Activated T-cell treated with anti-CD3 and anti-CD28 coated beads for 48 hours (primary cell): ENCODE measurements around the gene TC2N.
"Not testable (repeated sequence)": the region's sequence is repeated elsewhere in the genome, so short reads cannot be mapped to it uniquely, and the experiment has no call there.

Experiments used
- DNase-seq: peaks from one replicate; pipeline ENCODE4 v3.0.0-alpha.2; 2020; ENCODE audit warnings: low read depth

Gene TC2N

DNA sequence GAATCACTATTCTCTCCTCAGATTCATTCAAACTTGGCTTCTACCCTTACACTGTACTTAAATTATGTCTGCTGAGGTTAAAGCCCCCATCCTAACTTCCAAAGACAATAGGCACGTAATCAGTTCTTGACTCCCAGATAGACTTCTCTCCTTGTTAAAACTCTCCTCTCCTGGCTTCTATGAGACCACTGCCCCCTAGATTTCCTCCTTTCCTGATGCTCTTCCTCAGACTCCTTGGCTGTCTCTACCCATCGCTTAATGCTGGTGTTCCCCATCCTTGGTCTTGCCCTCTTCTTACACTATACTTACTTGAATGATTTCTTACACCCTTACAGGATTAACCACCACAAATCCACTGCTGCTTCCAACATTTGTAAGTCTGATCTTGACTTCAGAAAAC, 32.8 kb downstream of the TC2N start:
- DNase-seq = no peak

DNA sequence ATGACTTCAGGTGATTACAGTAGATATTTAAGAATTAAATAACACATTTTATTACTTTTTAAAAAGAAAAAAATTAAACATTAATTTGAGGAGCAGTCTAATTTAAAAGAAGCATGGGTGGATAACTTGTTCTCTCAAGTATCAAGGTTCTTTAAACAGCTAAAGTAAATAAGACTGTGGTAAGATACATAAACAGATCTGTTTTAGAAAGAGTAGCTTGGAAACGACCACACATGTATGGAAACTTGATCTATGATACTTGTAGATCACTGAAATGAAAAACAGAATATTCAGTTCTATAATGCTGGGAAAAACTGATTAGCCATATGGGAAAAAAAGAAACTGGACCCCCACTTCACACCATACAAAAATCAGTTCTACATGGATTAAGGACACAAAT, 36.0 kb downstream of the TC2N start:
- no peak for DNase-seq

DNA sequence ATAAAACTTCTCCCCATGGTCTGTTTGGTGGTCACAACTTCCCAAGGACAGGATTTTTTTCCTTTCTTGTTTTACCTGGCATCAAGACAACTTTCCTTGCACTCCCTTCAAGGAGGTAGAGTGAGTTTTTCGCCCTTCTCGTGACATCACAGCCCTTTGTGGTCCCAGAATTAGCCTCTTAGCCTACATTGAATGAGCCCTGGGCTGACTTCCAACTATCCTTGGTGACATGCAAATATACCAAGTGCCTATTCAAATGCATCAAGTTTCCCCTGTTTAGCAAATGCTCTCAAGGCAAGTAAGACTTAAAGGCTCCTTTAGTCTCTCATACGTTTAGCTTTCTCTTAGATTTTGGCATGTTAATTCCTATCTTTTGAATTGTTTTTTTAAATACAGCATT, 36.6 kb downstream of the TC2N start:
- DNase-seq = no peak

DNA sequence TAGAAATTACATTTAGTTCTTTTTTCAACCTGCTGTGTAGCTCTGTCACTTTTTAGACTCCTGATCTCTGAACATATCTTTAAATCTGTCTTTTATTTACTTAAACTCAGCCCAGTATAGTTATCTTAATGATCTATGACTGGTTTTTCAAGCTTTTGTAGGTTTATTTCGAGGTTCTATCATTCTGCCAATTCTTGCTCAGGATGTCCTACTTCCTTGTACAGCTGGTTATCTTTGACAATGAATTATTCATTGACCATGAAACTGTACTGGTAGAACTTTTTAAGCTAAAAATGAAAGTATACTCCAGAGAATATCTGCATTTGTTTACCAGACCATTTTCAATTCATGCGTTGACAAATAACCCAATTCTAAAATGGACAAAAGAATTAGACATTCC, 37.8 kb downstream of the TC2N start:
- no peak for DNase-seq

DNA sequence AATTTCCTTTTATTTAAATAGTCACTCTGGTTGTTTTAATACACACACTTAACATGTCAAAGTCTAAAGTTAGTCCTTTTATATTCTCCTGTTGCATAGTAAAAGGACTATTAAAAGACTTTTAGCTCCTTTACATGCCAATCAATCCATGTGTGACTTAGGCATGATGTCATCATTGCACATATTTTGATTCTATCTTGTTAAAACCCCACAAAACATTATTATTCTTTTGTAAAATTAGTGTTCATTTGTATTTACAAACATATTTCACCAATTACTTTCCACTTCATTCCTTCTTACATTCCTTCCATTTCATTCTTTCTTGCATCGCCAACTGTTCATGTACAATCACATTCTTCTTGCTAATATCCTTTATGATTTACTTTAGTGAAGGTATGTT, 39.6 kb downstream of the TC2N start:
- DNase-seq = no peak

DNA sequence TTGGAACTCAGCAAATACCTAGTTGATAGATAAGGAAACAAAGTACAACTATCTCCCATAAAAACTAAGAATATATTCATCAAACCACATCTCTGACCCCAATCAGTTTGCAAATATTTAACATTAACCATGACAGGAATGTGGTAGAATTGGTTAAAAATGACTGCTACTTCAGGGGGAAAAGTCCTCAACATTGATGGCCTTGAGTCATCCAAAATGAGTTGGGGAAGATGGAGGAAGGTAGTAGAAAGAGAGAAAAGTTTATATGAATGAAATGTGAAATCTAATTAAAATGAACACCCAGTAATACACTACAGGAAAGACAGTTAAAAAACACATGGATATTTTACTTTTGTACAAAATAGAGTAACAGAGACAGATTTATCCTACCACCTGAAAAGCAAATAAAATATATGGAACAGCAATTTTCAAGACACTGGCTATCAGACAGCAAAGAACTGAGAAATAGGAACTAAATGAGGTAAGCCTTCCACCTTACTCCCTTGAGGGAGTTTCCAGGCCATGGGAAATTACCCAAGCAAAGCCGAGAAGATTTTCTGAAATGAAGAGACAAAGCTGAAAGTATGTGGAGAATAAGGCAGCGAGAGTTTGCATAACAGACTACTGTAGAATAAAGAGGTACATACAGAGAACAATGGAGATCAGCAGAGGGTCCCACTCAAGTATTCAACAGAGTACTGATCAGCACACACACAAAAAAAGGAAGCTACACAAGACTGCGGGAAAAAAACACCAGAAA, 49.6 kb downstream of the TC2N start:
- no peak for DNase-seq

DNA sequence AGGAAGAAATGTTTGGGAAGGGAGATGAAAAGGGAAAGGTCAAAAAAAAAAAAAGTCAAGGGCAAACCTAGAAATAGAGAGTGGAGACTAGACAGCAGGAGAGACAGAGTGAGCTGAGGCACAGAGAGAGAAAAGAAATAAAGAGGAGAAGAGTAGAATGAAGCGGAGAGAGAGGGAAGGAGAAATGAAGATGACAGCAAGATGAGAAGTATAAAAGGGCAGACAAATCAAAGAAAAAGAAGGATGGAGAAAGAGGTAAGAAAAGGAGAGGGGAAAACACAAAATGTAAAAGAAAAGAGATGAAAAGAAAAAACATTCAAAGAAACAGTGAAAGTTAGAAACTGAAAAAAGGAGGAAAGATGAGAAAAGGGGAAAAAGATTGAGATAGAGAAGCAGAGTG, 53.0 kb downstream of the TC2N start:
- DNase-seq = no peak

DNA sequence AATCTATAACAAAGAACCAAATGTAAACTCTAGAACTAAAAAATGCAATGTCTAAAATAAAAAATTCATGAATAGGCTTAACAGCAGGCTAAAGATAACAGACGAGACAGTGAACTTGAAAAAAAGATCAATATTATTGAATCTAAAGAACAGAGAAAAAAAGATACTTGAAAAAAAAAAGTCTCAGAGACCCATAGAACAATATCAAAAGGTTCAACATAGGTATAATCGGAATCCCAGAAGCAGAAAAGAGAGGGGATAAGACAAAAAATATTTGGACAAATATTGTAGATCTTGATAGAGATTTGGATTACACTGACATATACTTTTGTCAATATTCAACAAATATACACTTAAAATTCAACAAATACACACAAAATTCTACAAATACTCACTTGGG, 56.6 kb downstream of the TC2N start:
- no peak for DNase-seq

DNA sequence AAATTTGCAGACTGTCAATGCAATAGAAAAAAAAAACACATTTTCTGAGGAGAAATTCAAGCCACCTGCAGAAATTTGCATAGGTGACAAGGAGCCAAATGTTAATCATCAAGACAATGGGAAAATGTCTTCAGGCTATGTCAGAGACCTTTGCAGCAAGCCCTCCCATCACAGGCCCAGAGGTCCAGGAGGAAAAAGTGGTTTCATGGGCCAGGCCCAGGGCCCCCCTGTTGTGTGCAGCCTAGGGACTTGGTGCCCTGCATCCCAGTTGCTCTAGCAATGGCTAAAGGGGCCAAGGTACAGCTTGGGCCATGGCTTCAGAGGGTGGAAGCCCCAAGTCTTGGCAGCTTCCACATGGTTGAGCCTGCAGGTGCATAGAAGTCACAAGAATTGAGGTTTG, 60.6 kb downstream of the TC2N start:
- no peak for DNase-seq

DNA sequence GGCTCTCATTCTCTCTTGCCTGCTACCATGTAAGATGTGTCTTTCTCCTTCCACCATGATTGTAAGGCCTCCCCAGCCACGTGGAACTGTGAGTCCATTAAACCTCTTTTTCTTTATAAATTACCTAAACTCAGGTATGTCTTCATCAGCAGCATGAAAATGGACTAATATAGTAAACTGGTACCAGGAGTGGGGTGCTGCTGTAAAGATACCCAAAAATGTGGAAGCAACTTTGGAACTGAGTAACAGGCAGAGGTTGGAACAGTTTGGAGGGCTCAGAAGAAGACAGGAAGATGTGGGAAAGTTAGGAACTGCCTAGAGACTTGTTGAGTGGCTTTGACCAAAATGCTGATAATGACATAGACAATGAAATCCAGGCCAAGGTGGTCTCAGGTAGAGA, 61.2 kb downstream of the TC2N start:
- not testable (repeated sequence) for DNase-seq

DNA sequence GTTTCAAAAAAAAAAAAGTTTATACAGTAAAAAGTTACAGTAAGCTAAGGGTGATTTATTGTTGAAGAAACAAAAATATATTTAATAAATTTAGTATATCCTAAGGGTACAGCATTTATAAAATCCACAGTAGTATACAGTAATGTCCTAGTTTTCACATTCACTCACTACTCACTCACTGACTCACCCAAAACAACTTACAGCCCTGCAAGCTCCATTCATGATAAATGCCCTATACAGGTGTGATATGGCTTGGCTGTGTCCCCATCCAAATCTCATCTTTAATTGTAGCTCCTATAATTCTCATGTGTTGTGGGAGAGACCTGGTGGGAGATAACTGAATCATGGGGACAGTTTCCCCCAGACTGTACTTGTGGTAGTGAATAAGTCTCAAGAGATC, 61.7 kb downstream of the TC2N start:
- no peak for DNase-seq

DNA sequence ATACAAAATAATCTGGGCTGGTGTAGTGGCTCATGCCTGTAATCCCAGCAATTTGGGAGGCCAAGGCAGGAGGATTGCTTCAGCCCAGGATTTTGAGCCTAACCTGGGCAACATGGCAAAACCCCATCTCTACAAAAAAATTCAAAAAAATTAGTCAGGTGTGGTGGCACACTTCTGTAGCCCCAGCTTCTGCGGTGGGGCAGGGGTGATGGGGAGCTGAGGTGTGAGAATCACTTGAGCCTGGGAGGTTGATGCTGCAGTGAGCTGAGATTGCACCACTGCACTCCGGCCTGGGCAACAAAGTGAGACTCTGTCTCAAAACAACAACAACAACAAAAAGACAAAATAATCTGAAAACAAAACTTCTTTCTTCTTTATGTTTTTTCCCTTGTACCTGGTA, 66.0 kb downstream of the TC2N start:
- DNase-seq = no peak

DNA sequence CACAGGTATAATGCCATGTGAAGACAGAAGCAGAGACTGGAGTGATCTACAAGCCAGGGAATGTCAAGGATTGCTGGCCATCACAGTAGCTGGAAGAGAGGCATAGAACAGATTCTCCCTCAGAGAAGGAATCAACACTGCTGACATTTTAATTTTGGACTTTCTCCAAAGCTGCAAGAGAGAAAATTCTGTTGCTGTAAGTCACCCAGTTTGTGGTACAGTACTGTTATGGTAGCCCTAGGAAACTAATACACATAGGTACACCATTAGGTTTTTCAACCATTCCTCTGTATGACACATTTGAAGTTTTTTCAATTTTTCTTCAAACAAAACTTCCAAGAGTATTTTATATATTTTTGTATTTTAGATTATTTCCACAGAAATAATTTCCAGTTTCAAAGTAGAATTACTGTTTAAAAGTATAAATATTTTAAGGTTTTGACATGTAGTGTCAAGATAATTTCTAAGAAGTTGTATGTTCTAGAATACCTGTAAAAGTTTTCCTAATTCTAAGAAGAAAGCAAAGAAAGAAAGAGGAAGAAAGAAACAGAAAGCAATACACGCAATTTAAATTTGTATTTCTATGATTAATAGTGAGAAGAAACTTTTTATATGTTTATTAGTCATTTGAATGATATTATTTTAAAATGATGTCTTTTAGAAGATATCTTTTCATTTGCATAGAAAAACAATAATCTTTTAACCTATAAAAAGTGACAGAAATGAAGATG, 70.6 kb downstream of the TC2N start:
- no peak for DNase-seq

DNA sequence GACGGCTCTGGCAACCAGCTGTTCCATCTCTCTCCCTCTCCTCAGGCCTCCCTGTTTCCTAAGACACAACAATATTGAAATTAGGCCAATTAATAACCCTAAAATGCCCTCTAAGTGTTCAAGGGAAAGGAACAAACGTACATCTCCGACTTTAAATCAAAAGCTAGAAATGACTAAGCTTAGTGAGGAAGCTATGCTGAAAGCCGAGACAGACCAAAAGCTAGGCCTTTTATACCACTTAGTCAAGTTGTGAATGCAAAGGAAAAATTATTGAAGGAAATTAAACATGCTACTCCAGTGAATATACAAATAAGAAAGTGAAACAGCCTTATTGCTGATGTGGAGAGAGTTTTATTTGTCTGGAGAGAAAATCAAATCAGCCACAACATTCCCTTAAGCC, 73.6 kb downstream of the TC2N start:
- no peak for DNase-seq

DNA sequence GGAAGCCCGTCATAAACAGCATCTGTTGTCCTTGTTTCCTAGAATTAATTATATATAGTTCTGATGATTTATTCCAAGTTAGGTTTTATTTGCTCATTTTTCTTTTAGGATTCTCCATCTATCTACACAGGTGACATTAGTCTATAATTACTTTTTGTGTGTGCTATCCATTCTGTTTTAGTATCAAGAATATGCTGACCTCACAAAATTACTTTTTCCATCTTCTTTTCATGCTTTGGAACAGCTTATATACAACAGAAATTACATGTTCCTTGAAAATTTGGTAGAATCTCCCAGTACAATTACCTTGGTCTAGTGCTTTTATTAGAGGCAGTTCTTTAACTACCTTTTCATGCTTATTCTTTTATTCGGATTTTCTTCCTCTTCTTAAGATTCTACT, 81.1 kb downstream of the TC2N start:
- DNase-seq = no peak

DNA sequence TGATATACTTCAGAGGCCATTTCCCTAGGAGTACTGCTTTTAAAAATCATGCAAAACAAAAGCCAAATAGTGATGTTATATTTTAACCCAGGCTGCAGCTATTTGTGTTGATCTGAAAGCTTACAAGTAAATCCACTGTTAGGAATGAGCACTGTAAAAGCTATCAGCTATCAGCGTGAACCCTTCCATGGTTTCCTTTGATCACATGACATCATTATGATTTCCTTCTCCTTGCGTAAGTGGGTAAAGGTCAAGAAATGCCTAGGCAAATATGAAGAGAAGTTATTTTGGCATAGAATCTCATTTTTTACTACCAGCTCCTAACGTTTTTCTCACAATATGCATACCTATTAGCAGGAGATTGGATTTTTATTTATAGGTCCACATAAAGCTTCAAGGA, 86.9 kb downstream of the TC2N start:
- no peak for DNase-seq

DNA sequence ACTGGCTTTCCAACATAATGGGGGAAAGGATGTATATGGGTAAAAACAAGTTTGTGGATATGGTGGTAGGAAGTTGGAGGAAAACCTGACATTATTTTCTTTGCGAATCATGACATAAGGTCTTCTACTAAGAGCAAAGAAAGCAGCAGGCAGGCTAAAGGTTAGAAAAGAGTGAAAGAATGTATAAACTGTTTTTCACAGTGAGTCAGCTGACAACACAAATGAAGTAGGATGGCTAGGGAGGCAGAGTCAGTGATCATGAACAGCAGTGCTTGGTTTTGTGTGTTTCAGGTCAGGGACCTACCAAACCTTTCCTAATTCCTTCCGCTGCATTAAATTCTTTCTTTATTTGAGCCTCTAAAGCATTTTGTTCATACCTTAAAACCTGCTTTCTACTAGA, 89.1 kb downstream of the TC2N start:
- no peak for DNase-seq

DNA sequence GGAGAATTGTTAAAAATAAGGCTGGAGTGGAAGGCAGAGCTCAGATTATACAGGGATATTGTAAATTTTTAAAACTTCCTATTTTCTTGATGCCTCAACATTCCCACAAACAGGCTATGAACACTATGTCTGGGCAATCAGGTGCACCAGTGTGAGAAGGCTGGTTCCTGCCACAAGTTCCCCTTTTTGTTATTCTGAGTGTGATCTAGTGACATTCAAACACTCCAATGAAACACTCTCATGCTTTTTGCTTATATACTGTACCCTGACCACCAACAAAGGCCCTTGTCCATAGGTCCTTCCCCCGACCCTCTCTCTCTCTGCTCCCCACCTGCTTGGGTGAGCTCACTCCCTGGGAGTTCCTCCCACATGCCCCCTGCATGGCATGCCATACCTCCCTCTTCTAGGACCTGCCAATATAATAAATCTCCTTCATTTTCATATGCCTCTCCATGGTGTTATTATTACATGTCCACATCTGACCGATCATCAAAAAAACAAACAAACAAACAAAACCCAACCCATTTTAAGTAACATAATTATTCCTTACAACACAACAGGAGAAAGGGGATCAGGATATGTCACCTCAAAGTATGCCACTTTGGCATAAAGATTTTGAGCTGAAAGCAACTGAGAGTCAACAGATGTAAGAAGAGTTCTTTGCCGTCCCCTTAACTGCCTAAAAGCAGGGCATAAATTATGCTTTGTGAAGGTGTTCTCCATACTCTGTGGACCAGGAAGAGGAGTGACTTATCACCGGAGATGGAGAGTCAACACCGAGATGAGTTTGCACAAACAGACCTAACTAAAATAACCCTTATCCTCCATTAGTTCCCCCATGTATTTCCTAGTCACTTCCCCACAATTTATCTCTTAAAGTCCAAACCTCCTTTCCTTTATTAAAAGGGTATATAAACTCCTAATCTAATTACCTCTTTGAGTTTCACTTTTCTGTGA, 92.9 kb downstream of the TC2N start:
- no peak for DNase-seq

DNA sequence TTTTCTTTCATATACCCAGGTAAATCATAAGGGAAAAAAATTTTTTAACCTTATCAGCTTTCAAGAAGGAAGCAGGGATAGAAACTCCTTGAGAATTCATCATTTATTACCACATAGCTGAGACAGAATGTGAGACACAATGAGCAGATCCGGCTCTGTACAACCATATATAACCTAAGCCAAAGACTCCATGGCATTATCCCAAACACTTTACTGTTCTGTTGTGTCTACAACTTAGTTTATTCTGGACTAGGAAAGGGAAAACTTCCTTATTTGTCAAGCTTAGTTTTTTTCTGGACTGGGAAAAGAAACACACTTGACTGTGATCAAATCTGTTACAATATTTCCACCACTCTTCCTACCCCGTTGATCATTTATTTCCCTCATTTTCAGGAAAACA, 97.2 kb downstream of the TC2N start:
- DNase-seq = no peak

DNA sequence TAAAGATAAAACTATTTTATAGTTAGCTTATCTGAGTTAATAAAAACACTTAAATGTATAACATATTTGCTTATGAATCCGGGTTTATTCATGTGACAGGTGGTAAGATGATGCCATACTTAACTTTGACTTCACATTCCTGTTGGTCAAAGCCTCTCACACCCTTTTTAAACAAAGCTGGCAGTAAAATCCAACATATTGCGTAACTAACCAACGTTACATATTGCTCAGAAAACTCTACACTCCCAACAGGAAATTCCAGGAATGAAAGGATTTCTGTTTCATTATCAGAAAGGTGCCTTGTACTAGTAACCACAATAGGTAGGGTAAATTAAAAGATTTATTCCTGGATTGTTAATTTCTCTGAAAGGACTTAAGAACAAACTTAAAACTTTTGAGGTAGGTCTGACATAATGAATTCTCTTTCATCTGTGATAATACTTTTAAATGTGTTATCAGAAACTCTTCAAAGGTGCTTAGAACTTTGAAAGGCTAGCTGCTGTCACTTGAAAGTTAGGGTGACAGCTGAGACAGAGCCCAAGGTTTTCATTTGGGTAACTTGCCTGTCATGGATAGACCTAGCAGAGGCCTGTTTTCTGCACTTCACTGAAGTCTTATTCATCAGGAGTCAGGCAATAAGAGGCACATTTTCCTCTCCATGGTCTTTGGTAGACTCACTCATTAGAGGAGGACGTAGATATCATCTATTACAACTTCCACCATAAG, 111.6 kb downstream of the TC2N start:
- no peak for DNase-seq

DNA sequence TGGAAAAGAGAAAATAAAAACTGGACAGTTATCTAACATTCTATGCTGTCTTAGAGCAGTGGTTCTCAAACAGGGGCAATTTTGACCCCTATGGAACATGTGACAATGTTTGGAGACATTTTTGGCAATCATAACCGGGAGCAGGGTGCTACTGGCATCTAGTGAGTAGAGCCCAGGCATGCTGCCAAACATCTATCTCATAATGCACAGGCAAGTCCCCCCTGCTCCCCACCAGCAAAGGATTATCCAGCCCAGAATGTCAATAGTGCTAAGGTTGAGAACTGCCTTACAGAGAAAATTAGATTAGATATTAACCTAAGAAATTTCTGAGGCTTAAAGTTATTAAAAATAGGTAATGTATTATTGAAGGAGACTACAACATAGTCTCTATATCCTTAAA, 112.5 kb downstream of the TC2N start:
- DNase-seq = no peak

DNA sequence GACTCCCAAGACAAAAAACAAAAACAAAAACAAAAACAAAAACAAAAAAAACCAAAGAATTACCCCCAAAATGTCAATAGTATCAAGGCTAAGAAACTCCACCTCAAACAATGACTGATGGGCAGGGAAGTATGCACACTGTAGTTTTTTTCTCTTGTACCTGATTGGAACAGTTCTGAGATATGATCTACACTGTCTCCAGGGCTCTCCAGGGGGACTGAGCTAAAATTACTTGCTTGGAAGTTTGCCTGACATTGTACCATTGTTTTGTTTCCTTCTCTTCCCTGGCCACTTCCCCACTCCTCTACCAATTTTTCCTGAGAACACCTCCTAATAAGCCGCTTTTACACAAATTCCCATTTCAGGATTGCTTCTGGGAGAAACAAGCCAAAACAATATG, 113.2 kb downstream of the TC2N start:
- DNase-seq = no peak
